Natural killer cell treated with Interleukin-12 subunit alpha and Interleukin-12 subunit beta and Interleukin-15 and Interleukin-18, amount 100 ng/mL, for 72 hours (primary cell): ENCODE data around the gene CLASP1. TPM values are rescaled to one million over a fixed set of nuclear protein-coding genes. Genes with fewer than 3 reads are reported as not detected.
"Not testable (repeated sequence)": the region's sequence is repeated elsewhere in the genome, so short reads cannot be mapped to it uniquely, and the experiment has no call there.

Source experiments
- ATAC-seq, 2 donors: fragments of 150-1000 bp; cut with Tn5 transposase in 1 of 2; sonication (Bioruptor Pico), chemical (Tn5 transposase) in 1 of 2; 2 replicates each; pipeline ENCODE4 v1.10.0; 2021
- DNase-seq: peaks from one replicate; pipeline ENCODE4 v3.0.0; 2022; ENCODE audit warnings: low spot score
- H3K27ac Mint-ChIP-seq, 2 donors: 1 replicate in 1 of 2; 2 replicates in 1 of 2; pipeline ENCODE4 v1.8.0; 2022; ENCODE audit warnings: mixed read lengths in 2 of 2, mild to moderate bottlenecking in 1 of 2, moderate library complexity in 1 of 2
- H3K27me3 Mint-ChIP-seq, 2 donors: 1 replicate in 1 of 2; 2 replicates in 1 of 2; pipeline ENCODE4 v1.8.0; 2022; ENCODE audit warnings: mixed read lengths in 2 of 2
- H3K36me3 Mint-ChIP-seq: one replicate; pipeline ENCODE4 v1.8.0; 2022; ENCODE audit warnings: mixed read lengths
- H3K4me1 Mint-ChIP-seq, 2 donors: 1 replicate in 1 of 2; 2 replicates in 1 of 2; pipeline ENCODE4 v1.8.0; 2022; ENCODE audit warnings: low read depth in 2 of 2, mixed read lengths in 2 of 2, mild to moderate bottlenecking in 1 of 2
- H3K4me3 Mint-ChIP-seq: one replicate; pipeline ENCODE4 v1.8.0; 2022; ENCODE audit warnings: mixed read lengths
- H3K9me3 Mint-ChIP-seq: 2 replicates; pipeline ENCODE4 v1.8.0; 2022; ENCODE audit warnings: mixed read lengths
- total RNA-seq, 2 donors: library from RNA; stranded (reverse); gene quantifications; one replicate each; pipeline ENCODE4 v1.2.3, GENCODE V29; 2022

The CLASP1 gene
- total RNA-seq, 2 donors from 2014 or later = 88.6 to 121 TPM

GRCh38 chr2:121335294-121336290 lies 313.7 kb downstream of the CLASP1 start:
- no peaks in the 10 kb centered on the region for H3K27me3 Mint-ChIP-seq
- H3K36me3 Mint-ChIP-seq = peaks cover 8% of the 10 kb centered on the region
- DNase-seq = no peak
- ATAC-seq = no peak
- peaks cover 0 to under 1% of the 10 kb centered on the region in 2 donors for H3K4me1 Mint-ChIP-seq
- H3K27ac Mint-ChIP-seq = peak overlapping the region in 1 of 2 donors; percentile 24
- H3K4me3 Mint-ChIP-seq = no peak overlapping the region
- no peaks in the 10 kb centered on the region for H3K9me3 Mint-ChIP-seq

GRCh38 chr2:121334581-121335293 lies 314.5 kb downstream of the CLASP1 start:
- Mint-ChIP-seq H3K4me1 (no peaks in the 10 kb centered on the region), H3K4me3 (no peak overlapping the region), H3K9me3 (no peaks in the 10 kb centered on the region), H3K27ac (no peak overlapping the region), H3K27me3 (no peaks in the 10 kb centered on the region), H3K36me3 (peaks cover 1% of the 10 kb centered on the region)
- ATAC-seq = peak; percentile 8 to 52
- no peak for DNase-seq

- no peaks in the 10 kb centered on the region for H3K4me1 Mint-ChIP-seq
- no peaks in the 10 kb centered on the region for H3K36me3 Mint-ChIP-seq
- H3K9me3 Mint-ChIP-seq = no peaks in the 10 kb centered on the region
- ATAC-seq (peak in 1 of 2 donors; percentile 70), DNase-seq (no peak)
- no peaks in the 10 kb centered on the region for H3K27me3 Mint-ChIP-seq
- no peak overlapping the region for H3K27ac Mint-ChIP-seq
- no peak overlapping the region for H3K4me3 Mint-ChIP-seq
These were observed 315.3 kb downstream of the CLASP1 start for GRCh38 chr2:121333834-121334558.

GRCh38 chr2:121333231-121333630 lies 316.0 kb downstream of the CLASP1 start:
- Mint-ChIP-seq H3K27ac (no peak overlapping the region), H3K9me3 (no peaks in the 10 kb centered on the region), H3K4me3 (no peak overlapping the region), H3K4me1 (no peaks in the 10 kb centered on the region), H3K36me3 (no peaks in the 10 kb centered on the region), H3K27me3 (no peaks in the 10 kb centered on the region)
- DNase-seq (no peak), ATAC-seq (no peak)

GRCh38 chr2:121331324-121331723 lies 317.9 kb downstream of the CLASP1 start:
- H3K27me3 Mint-ChIP-seq, H3K27ac Mint-ChIP-seq, DNase-seq, ATAC-seq, H3K9me3 Mint-ChIP-seq, H3K4me3 Mint-ChIP-seq, H3K36me3 Mint-ChIP-seq, H3K4me1 Mint-ChIP-seq: not testable (repeated sequence)

- no peak for DNase-seq
- Mint-ChIP-seq H3K4me1 (peaks cover 0 to 3% of the 10 kb centered on the region in 2 donors), H3K4me3 (no peak overlapping the region), H3K9me3 (no peaks in the 10 kb centered on the region), H3K36me3 (no peaks in the 10 kb centered on the region), H3K27me3 (no peaks in the 10 kb centered on the region), H3K27ac (no peak overlapping the region)
- ATAC-seq = no peak
These were observed 318.3 kb downstream of the CLASP1 start for GRCh38 chr2:121330921-121331320.

- Mint-ChIP-seq H3K4me1 (peaks cover 0 to 8% of the 10 kb centered on the region in 2 donors), H3K4me3 (no peak overlapping the region), H3K27ac (no peak overlapping the region), H3K9me3 (no peaks in the 10 kb centered on the region), H3K36me3 (no peaks in the 10 kb centered on the region), H3K27me3 (no peaks in the 10 kb centered on the region)
- ATAC-seq (no peak), DNase-seq (no peak)
These were observed 319.5 kb downstream of the CLASP1 start for GRCh38 chr2:121329786-121330185.

- Mint-ChIP-seq H3K27ac (no peak overlapping the region), H3K36me3 (no peaks in the 10 kb centered on the region)
These were observed 322.6 kb downstream of the CLASP1 start for GRCh38 chr2:121326628-121327027.

GRCh38 chr2:121324601-121325000 lies 324.7 kb downstream of the CLASP1 start:
- no peaks in the 10 kb centered on the region for H3K9me3 Mint-ChIP-seq
- no peak overlapping the region for H3K27ac Mint-ChIP-seq
- DNase-seq = no peak
- no peak for ATAC-seq
- H3K27me3 Mint-ChIP-seq = no peaks in the 10 kb centered on the region
- no peak overlapping the region for H3K4me3 Mint-ChIP-seq
- peaks cover 0 to 8% of the 10 kb centered on the region in 2 donors for H3K4me1 Mint-ChIP-seq
- H3K36me3 Mint-ChIP-seq = no peaks in the 10 kb centered on the region

More at GRCh38 chr2:121326628-121327027, 322.6 kb downstream of the CLASP1 start:
- Mint-ChIP-seq H3K4me3 (no peak overlapping the region), H3K27me3 (no peaks in the 10 kb centered on the region), H3K4me1 (peaks cover 0 to 8% of the 10 kb centered on the region in 2 donors), H3K9me3 (no peaks in the 10 kb centered on the region)
- ATAC-seq (no peak), DNase-seq (no peak)

GRCh38 chr2:121321476-121321875 lies 327.8 kb downstream of the CLASP1 start:
- DNase-seq (no peak), ATAC-seq (no peak)
- H3K36me3 Mint-ChIP-seq = no peaks in the 10 kb centered on the region
- no peak overlapping the region for H3K27ac Mint-ChIP-seq
- peaks cover 0 to 8% of the 10 kb centered on the region in 2 donors for H3K4me1 Mint-ChIP-seq
- H3K9me3 Mint-ChIP-seq = no peaks in the 10 kb centered on the region
- H3K4me3 Mint-ChIP-seq = no peak overlapping the region
- H3K27me3 Mint-ChIP-seq = no peaks in the 10 kb centered on the region

- no peaks in the 10 kb centered on the region for H3K36me3 Mint-ChIP-seq
- H3K9me3 Mint-ChIP-seq = no peaks in the 10 kb centered on the region
- no peak for ATAC-seq
- DNase-seq = no peak
- H3K4me1 Mint-ChIP-seq = no peaks in the 10 kb centered on the region
- H3K27me3 Mint-ChIP-seq = no peaks in the 10 kb centered on the region
- no peak overlapping the region for H3K4me3 Mint-ChIP-seq
- H3K27ac Mint-ChIP-seq = no peak overlapping the region
These were observed 329.3 kb downstream of the CLASP1 start for GRCh38 chr2:121319941-121320340.

- H3K36me3 Mint-ChIP-seq = no peaks in the 10 kb centered on the region
- H3K9me3 Mint-ChIP-seq = no peaks in the 10 kb centered on the region
- H3K27me3 Mint-ChIP-seq = no peaks in the 10 kb centered on the region
- ATAC-seq = no peak
- H3K27ac Mint-ChIP-seq = no peak overlapping the region
- DNase-seq = no peak
- no peak overlapping the region for H3K4me3 Mint-ChIP-seq
- no peaks in the 10 kb centered on the region for H3K4me1 Mint-ChIP-seq
These were observed 332.3 kb downstream of the CLASP1 start for GRCh38 chr2:121316986-121317385.

GRCh38 chr2:121313701-121314100 lies 335.6 kb downstream of the CLASP1 start:
- H3K4me3 Mint-ChIP-seq, ATAC-seq, H3K36me3 Mint-ChIP-seq, H3K27ac Mint-ChIP-seq, H3K27me3 Mint-ChIP-seq, DNase-seq, H3K9me3 Mint-ChIP-seq: not testable (repeated sequence)
- H3K4me1 Mint-ChIP-seq = peaks cover 17 to 19% of the 10 kb centered on the region in 2 donors
